ENCODE results near the gene SYT14.

- no peak for TF ChIP-seq CTCF (optimal IDR thresholded peaks at IDR 0.05 in 1 of 3, IDR thresholded peaks at IDR 0.05 in 1 of 3, conservative IDR thresholded peaks at IDR 0.05 in 1 of 3; ENCODE audit: extremely low read depth in 1 of 3, insufficient read depth in 2 of 3, low read length in 3 of 3)
- no peak for TF ChIP-seq EZH2 (IDR thresholded peaks at IDR 0.05; ENCODE audit: low read length)
These were observed 47.2 kb upstream of the SYT14 start for GRCh38 chr1:209890641-209891330.
